GM13976 (cell line): ENCODE data around the gene CKB.

Source experiments
- DNase-seq: peaks from one replicate; pipeline ENCODE4 v3.0.0; 2012; ENCODE audit warnings: low spot score
- in situ Hi-C: fragments of 300-500 bp; cut with MboI; formaldehyde crosslinking; loops from one replicate; pipeline ENCODE4 v1.12.0; 2022; ENCODE audit warnings: low sequenced_read_pairs, mixed read lengths, inconsistent platforms; ENCODE audit not compliant: unreplicated experiment
- TF ChIP-seq, protein P1 (sequence below): IDR thresholded peaks from 2 replicates; pipeline ENCODE4 v1.5.1; 2012; ENCODE audit warnings: borderline replicate concordance, mild to moderate bottlenecking; ENCODE audit not compliant: insufficient read depth; ENCODE audit errors: extremely low read depth, missing control alignments, control extremely low read depth

Gene CKB

DNA sequence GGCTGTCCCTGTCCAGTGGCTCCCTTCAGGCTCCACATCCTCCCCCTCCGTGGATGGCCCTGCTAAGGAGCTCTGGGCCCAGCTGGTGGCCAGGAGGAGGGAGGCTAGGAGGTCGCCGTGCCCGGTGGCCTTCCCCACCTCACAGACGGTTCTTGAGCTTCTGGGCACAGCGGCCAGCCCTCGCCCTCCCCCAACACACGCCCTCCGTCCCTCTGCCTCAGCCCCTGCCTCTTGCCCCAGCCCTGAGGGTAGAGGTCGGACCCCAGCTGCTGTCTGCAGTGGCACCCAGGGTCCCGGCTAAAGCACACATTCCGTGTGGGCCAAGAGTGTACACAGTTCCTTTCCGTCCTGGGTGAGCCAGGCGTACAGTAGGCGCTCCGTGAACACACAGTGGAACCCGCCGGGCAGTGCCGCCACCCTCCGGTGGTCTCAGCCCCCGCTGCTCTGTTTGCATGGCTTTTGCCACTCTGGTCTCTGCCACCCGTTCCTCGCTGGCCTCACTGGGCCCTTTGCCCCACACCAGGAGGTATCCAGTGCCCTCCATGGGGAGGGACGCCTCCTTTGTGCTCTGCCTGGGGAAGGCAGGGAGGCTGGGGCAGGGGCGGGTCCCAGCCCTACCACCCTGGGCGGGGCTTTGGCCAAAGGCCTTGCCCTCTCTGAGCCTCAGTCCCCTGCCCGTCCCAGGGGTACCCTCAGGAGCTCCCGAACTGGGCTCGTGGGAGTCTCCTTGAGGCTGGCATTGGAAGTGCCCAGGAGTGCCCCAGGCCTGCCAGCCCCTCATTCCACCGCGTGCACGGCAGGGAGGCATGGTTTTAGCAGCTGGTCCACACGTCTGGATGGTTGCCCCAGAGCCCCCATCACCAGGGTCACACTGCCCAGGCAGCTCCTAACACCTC, 19.3 kb upstream of the CKB start:
- TF ChIP-seq, protein P1, sequence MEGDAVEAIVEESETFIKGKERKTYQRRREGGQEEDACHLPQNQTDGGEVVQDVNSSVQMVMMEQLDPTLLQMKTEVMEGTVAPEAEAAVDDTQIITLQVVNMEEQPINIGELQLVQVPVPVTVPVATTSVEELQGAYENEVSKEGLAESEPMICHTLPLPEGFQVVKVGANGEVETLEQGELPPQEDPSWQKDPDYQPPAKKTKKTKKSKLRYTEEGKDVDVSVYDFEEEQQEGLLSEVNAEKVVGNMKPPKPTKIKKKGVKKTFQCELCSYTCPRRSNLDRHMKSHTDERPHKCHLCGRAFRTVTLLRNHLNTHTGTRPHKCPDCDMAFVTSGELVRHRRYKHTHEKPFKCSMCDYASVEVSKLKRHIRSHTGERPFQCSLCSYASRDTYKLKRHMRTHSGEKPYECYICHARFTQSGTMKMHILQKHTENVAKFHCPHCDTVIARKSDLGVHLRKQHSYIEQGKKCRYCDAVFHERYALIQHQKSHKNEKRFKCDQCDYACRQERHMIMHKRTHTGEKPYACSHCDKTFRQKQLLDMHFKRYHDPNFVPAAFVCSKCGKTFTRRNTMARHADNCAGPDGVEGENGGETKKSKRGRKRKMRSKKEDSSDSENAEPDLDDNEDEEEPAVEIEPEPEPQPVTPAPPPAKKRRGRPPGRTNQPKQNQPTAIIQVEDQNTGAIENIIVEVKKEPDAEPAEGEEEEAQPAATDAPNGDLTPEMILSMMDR: no peak
- in situ Hi-C loops: no loop called here

DNA sequence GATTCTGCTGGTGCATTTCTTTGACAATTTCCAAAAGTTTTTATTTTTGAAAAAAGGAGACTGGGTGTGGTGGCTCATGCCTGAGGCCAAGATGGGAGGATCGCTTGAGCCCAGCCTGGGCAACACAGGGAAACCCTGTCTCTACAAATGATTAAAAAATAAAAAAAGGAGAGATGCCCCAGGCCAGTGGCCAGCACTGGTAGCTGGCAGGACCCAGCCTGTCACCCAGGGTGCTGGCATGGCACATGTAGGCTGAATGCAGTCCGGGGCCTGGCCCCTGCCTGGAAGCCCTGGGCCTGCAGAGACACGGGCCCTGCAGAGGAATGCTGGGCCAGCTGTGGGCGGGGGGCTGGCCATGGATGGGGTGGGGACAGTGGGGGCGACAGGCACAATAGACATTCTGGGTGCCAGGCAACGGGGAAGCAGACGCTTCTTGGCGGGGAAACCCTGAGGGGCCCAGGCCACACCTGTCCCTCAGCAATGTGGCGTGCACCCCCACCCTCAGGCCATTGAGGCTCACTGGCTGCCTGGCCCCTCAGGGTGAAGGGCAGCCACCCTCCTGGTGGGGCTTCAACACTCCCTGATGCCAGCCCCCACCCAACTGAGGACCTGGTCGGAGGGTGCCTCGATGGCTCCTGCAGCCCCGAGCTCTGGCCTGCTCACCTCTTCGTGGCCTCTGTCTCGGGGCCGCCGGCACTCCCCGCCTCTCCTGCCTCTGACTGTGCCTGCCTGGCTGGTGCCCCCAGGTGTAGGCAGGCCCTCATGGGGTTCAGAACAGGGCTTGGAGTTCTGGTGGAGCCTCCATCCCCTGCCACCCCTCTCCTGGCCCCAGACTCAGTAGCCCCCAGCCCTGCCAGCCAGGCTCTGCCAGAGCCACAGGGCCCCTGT, 18.4 kb upstream of the CKB start:
- no peak for DNase-seq
- in situ Hi-C loops: no loop called here
- TF ChIP-seq, protein P1: no peak

More for the DNA sequence above, 19.3 kb upstream of the CKB start:
- DNase-seq: no peak

DNA sequence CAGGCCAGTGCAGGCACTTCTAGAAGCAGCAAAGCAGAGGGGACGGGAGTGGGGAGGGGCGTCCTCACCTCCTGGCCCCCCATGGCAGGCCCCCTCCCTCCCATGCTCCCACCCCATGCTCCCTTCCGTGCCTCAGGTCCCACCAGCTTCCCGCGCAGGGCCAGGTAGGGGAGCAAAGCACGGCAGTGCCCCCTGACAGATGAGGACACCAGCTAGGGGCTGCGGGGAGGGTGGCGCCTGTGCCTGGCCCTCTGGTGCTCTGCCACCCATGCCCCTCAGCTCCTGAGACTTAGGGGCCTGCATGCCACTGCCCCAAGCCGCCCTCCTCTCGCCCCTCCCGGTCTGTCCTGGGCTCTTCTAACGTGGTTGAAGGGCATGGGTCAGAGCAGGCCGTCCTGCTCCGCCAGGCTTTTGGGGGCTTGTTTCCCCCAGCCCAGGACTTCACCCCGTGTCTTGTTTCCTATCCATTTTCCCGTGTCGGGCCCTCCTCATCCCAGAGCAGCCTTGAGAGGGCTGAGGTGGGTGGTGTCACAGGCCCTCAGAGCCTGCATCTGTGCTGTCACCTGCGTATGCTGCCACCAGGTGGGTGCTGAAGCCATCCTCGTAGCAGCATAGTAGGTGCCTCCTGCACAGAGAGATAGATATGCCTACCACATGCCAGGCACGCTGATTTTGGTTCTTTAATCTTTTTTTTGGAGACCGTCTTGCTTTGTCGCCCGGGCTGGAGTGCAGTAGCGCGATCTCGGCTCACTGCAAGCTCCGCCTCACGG, 16.6 kb upstream of the CKB start:
- no peak for DNase-seq
- TF ChIP-seq, protein P1: no peak
- in situ Hi-C loops: no loop called here

DNA sequence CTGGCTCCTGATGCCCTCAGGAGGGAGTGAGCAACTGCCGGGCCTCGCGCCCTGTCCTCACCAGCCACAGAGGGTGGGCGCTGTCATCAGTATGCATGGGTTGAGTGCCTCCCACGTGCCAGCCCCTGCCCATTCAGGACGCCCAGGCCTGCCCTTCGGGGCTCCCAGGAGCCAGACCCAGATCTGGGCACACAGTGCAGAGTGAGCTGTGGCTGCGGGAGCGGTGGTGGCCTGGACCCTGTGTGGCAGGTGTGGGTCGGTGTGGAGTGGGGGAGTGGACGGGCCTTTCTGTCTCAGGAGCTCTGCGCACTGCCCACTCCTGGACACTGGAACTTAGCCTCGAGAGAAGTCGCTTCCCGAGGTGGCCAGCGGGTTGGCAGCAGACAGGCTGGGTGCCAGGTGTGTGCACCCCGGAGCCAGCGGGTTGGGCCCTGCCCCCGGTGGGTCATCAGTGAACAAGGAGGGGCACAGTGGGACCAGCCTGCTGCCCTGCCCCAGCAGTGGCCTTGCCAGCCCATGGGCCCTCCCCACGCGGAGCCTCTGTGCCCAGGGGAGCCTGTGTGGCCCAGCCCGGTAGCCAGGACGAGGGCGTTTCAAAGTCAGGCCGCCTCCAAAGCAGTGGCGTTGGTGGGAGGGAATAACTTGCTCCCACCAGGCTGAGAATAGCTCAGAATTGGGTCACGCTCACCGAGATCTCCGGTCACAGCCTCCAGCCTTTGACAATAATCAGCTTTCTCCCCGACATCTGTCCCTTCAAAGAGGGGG, 15.8 kb upstream of the CKB start:
- DNase-seq: no peak
- TF ChIP-seq, protein P1: no peak
- in situ Hi-C loops: no loop called here

DNA sequence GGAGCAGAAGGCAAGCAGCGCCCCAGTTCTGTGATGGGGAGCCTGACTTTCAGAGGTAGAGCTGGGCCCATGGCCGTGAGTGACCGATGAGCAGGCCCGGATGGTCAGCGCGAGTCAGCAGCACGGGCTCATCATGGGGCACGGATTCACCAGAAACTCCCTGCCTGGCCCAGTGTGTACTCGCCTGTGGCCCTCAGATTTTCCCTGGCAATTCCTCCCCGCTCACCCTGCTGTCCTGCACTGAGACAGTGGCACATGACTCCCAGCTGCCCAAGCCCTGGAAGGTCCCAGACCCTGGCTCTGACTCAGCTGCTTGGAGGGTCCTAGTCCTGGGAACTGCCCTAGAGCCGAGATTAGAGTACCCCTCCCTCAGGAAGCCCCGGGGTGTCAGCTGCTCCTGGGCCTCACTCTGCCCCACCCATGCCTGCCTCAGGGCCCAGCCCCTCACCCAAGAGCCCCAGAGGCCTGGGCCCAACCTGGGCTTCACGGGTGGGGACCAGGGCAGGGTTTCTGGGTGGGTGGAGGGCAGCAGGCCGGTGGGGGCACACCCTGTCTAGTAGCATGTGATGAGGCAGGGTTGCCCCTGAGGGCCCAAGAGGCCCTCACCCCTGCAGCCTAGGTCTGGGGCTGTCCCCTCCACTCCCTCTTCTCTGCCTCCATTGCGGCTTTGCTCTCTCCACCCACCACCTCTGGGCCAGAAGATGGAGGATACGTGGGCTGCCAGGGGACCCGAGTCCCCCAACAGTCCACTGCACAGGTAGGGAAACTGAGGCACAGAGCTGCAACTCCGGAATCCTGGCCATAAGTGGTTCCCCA, 14.8 kb upstream of the CKB start:
- in situ Hi-C loops: no loop called here
- no peak for DNase-seq
- TF ChIP-seq, protein P1: no peak
